Measurements from ENCODE around the gene SLC2A6. TPM values are rescaled to one million over a fixed set of nuclear protein-coding genes. Genes with fewer than 3 reads are reported as not detected.

Gene SLC2A6
- total RNA-seq, 1 experiment from 2014 or later: 10.7 TPM

- no peak for DNase-seq (ENCODE audit: low read depth, low spot score)
- POLR2A ChIA-PET: no interaction called here
- RAD21 ChIA-PET (ENCODE audit: low non-redundant PET in 1 of 2, low total read pairs in 2 of 2, uncharacterized antibody in 2 of 2, unreplicated experiment in 2 of 2): no interaction called here
- Histone ChIP-seq H3K4me3 (replicated peaks in 1 of 2; ENCODE audit: low read depth in 1 of 2, low read length in 2 of 2) (no peak overlapping the region), H3K9ac (ENCODE audit: low read length) (no peak overlapping the region), H3K36me3 (ENCODE audit: control insufficient read depth in 1 of 2, insufficient read depth in 2 of 2, low read length in 2 of 2) (no peaks in the 10 kb centered on the region), H3K9me3 (ENCODE audit: control insufficient read depth in 1 of 2, insufficient read depth in 1 of 2, low read depth in 1 of 2, low read length in 2 of 2) (no peaks in the 10 kb centered on the region), H3K4me1 (ENCODE audit: control insufficient read depth in 1 of 2, insufficient read depth in 2 of 2, low read length in 2 of 2) (peaks cover 14 to 15% of the 10 kb centered on the region in 2 experiments), H3K9me2 (ENCODE audit: insufficient read depth) (no peaks in the 10 kb centered on the region), H3K79me2 (ENCODE audit: insufficient read depth, low read length) (no peaks in the 10 kb centered on the region), H2AFZ (ENCODE audit: low read depth, low read length, poor library complexity, severe bottlenecking) (no peak overlapping the region), H4K20me1 (ENCODE audit: insufficient read depth) (no peaks in the 10 kb centered on the region), H3K27me3 (ENCODE audit: insufficient read depth, low read length) (no peaks in the 10 kb centered on the region), H3K4me2 (ENCODE audit: low read length) (no peak overlapping the region), H3K27ac (ENCODE audit: low read depth, low read length) (no peak overlapping the region)
- intact Hi-C loops (cut with micrococcal nuclease): no loop called here
- TF ChIP-seq FOSL1 (IDR thresholded peaks at IDR 0.05; ENCODE audit: low read depth): no peak
- no TSS peak for BruUV-seq (replicated peaks)
- CTCF ChIA-PET: no interaction called here
- ATAC-seq: no peak
Measured at GRCh38 chr9:133454943-133455673, 23.8 kb downstream of the SLC2A6 start.

GRCh38 chr9:133454325-133454724 is 24.6 kb downstream of the SLC2A6 start:
- RAD21 ChIA-PET (ENCODE audit: low non-redundant PET in 1 of 2, low total read pairs in 2 of 2, uncharacterized antibody in 2 of 2, unreplicated experiment in 2 of 2): no interaction called here
- no peaks in the 10 kb centered on the region for H3K9me3 ChIP-seq (ENCODE audit: control insufficient read depth in 1 of 2, insufficient read depth in 1 of 2, low read depth in 1 of 2, low read length in 2 of 2)

More at GRCh38 chr9:133454325-133454724, 24.6 kb downstream of the SLC2A6 start:
- Histone ChIP-seq H3K79me2 (ENCODE audit: insufficient read depth, low read length) (no peaks in the 10 kb centered on the region), H3K36me3 (ENCODE audit: control insufficient read depth in 1 of 2, insufficient read depth in 2 of 2, low read length in 2 of 2) (no peaks in the 10 kb centered on the region), H3K27ac (ENCODE audit: low read depth, low read length) (no peak overlapping the region), H3K27me3 (ENCODE audit: insufficient read depth, low read length) (no peaks in the 10 kb centered on the region), H3K4me3 (replicated peaks in 1 of 2; ENCODE audit: low read depth in 1 of 2, low read length in 2 of 2) (no peak overlapping the region), H4K20me1 (ENCODE audit: insufficient read depth) (no peaks in the 10 kb centered on the region), H3K4me1 (ENCODE audit: control insufficient read depth in 1 of 2, insufficient read depth in 2 of 2, low read length in 2 of 2) (peaks cover 21% of the 10 kb centered on the region in 2 experiments), H2AFZ (ENCODE audit: low read depth, low read length, poor library complexity, severe bottlenecking) (no peak overlapping the region), H3K9me2 (ENCODE audit: insufficient read depth) (no peaks in the 10 kb centered on the region), H3K4me2 (ENCODE audit: low read length) (no peak overlapping the region), H3K9ac (ENCODE audit: low read length) (no peak overlapping the region)
- no TSS peak for BruUV-seq (replicated peaks)
- TF ChIP-seq SRF (IDR thresholded peaks at IDR 0.05; ENCODE audit: low read depth) (no peak), MAX (IDR thresholded peaks at IDR 0.05) (no peak), CEBPB (IDR thresholded peaks at IDR 0.05; ENCODE audit: low read depth) (no peak), SP1 (IDR thresholded peaks at IDR 0.05; ENCODE audit: low read depth) (no peak), SIN3A (IDR thresholded peaks at IDR 0.05; ENCODE audit: low read depth) (no peak), JUND (IDR thresholded peaks at IDR 0.05) (no peak), POLR2A (IDR thresholded peaks at IDR 0.05; ENCODE audit: borderline replicate concordance, extremely low read depth, insufficient read depth, insufficient read length) (no peak), YY1 (IDR thresholded peaks at IDR 0.05; ENCODE audit: extremely low read depth, insufficient replicate concordance, low read depth, low read length) (no peak), ZNF274 (IDR thresholded peaks at IDR 0.05; ENCODE audit: low read depth, low read length) (no peak), EZH2 (IDR thresholded peaks at IDR 0.05) (no peak), ZFX (IDR thresholded peaks at IDR 0.05) (no peak)
- ChIA-PET CTCF (no interaction called here), POLR2A (no interaction called here)
- DNase-seq (ENCODE audit: low read depth, low spot score) (no peak), ATAC-seq (no peak)
- intact Hi-C loops (cut with micrococcal nuclease): no loop called here

All from HCT116 (cell line).